Measurements from ENCODE around the gene SLC26A11.

- TF ChIP-seq, protein P1, sequence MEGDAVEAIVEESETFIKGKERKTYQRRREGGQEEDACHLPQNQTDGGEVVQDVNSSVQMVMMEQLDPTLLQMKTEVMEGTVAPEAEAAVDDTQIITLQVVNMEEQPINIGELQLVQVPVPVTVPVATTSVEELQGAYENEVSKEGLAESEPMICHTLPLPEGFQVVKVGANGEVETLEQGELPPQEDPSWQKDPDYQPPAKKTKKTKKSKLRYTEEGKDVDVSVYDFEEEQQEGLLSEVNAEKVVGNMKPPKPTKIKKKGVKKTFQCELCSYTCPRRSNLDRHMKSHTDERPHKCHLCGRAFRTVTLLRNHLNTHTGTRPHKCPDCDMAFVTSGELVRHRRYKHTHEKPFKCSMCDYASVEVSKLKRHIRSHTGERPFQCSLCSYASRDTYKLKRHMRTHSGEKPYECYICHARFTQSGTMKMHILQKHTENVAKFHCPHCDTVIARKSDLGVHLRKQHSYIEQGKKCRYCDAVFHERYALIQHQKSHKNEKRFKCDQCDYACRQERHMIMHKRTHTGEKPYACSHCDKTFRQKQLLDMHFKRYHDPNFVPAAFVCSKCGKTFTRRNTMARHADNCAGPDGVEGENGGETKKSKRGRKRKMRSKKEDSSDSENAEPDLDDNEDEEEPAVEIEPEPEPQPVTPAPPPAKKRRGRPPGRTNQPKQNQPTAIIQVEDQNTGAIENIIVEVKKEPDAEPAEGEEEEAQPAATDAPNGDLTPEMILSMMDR (IDR thresholded peaks at IDR 0.05; ENCODE audit: low read depth, low read length, poor library complexity, severe bottlenecking), result no peak
- no peak for TF ChIP-seq EZH2phosphoT487 (IDR thresholded peaks at IDR 0.05; ENCODE audit: borderline replicate concordance, low read length)
Measured at GRCh38 chr17:80210348-80211108, 9.7 kb upstream of the SLC26A11 start.

All from DOHH2 (cell line).